GM23338 (cell line): ENCODE data around the gene CD300C.

Experiments used
- CREB1 ChIP-seq: fragments of 250-450 bp; sonication (Bioruptor Pico); IDR thresholded peaks from 2 replicates; pipeline ENCODE4 v1.5.0; 2020; ENCODE audit warnings: low read depth, mild to moderate bottlenecking, moderate library complexity
- CTCF ChIP-seq, 2 experiments: fragments of 200-600 bp in 1 of 2; sonication (generic) in 1 of 2; conservative IDR thresholded peaks; 2 replicates each; pipeline versions ENCODE4 v1.5.1 to v1.6.1; 2016 to 2017; ENCODE audit warnings: antibody characterized with exemption in 2 of 2, low read depth in 2 of 2, mild to moderate bottlenecking in 2 of 2, moderate library complexity in 1 of 2
- ETS1 ChIP-seq: IDR thresholded peaks from 2 replicates; pipeline ENCODE4 v1.6.1; 2016; ENCODE audit warnings: antibody characterized with exemption
- EZH2 ChIP-seq: fragments of 200-600 bp; sonication (generic); IDR thresholded peaks from one replicate; pipeline ENCODE4 v1.8.0; 2017; ENCODE audit warnings: antibody characterized with exemption, mild to moderate bottlenecking, low read depth; ENCODE audit not compliant: unreplicated experiment
- EZH2phosphoT487 ChIP-seq: fragments of 200-600 bp; sonication (generic); IDR thresholded peaks from one replicate; pipeline ENCODE4 v1.8.1; 2018; ENCODE audit warnings: antibody characterized with exemption; ENCODE audit not compliant: unreplicated experiment
- JUNB ChIP-seq: IDR thresholded peaks from one replicate; pipeline ENCODE4 v1.6.1; 2016; ENCODE audit warnings: antibody characterized with exemption; ENCODE audit not compliant: unreplicated experiment
- NANOG ChIP-seq: IDR thresholded peaks from 2 replicates; pipeline ENCODE4 v1.6.1; 2016; ENCODE audit warnings: antibody characterized with exemption, borderline replicate concordance
- POLR2AphosphoS5 ChIP-seq: IDR thresholded peaks from 2 replicates; pipeline ENCODE4 v1.6.1; 2016; ENCODE audit warnings: antibody characterized with exemption, low read depth
- REST ChIP-seq: IDR thresholded peaks from one replicate; pipeline ENCODE4 v1.6.1; 2018; ENCODE audit warnings: antibody characterized with exemption; ENCODE audit not compliant: unreplicated experiment
- ZNF114 ChIP-seq: fragments of 250-450 bp; sonication (Bioruptor Pico); IDR thresholded peaks from 2 replicates; pipeline ENCODE4 v1.5.0; 2020; ENCODE audit warnings: mild to moderate bottlenecking, moderate library complexity

- no peak for TF ChIP-seq REST
- TF ChIP-seq CREB1 (CRISPR knock-in tag): no peak
- TF ChIP-seq CTCF (conservative IDR thresholded peaks at IDR 0.05; ENCODE audit: low read depth in 2 of 2): no peak
- TF ChIP-seq ZNF114: no peak
- TF ChIP-seq ETS1: no peak
- no peak for TF ChIP-seq EZH2phosphoT487
- no peak for TF ChIP-seq EZH2
- TF ChIP-seq NANOG: no peak
- no peak for TF ChIP-seq JUNB
- TF ChIP-seq POLR2AphosphoS5: no peak
These were observed 19.2 kb downstream of the CD300C start for GRCh38 chr17:74526681-74527080.
